HepG2 (cell line): ENCODE measurements around the gene DALRD3. TPM values are rescaled to one million over a fixed set of nuclear protein-coding genes. Genes with fewer than 3 reads are reported as not detected.

Experiments
- CTCF ChIP-seq: sonication (generic); formaldehyde crosslinking; IDR thresholded peaks from 2 replicates; pipeline ENCODE4 v1.5.0; 2020; ENCODE audit warnings: mild to moderate bottlenecking, missing genetic modification reagents, moderate library complexity
- E2F1 ChIP-seq: sonication (generic); formaldehyde crosslinking; IDR thresholded peaks from 2 replicates; pipeline ENCODE4 v1.5.0; 2020; ENCODE audit warnings: missing genetic modification reagents
- FOXA3 ChIP-seq: IDR thresholded peaks from 2 replicates; pipeline ENCODE4 v1.6.1; 2016; ENCODE audit warnings: missing genetic modification reagents, missing compliant biosample characterization
- GTF2F1 ChIP-seq: fragments of 150-350 bp; IDR thresholded peaks from 2 replicates; pipeline ENCODE4 v1.6.1; 2014; ENCODE audit warnings: low read length
- HNF1B ChIP-seq: sonication (generic); formaldehyde crosslinking; IDR thresholded peaks from 2 replicates; pipeline ENCODE4 v1.5.1; 2020; ENCODE audit warnings: mild to moderate bottlenecking, moderate library complexity, missing genetic modification reagents
- IRF2 ChIP-seq: IDR thresholded peaks from 2 replicates; pipeline ENCODE4 v1.6.1; 2018; ENCODE audit warnings: missing genetic modification reagents, missing compliant biosample characterization
- PHB2 ChIP-seq: fragments of 450-650 bp; IDR thresholded peaks from 2 replicates; pipeline ENCODE4 v1.6.1; 2018; ENCODE audit not compliant: partially characterized antibody
- POLR2AphosphoS5 ChIP-seq: IDR thresholded peaks from 2 replicates; pipeline ENCODE4 v1.6.1; 2012; ENCODE audit warnings: low read depth, low read length
- SIN3B ChIP-seq: fragments of 150-350 bp; IDR thresholded peaks from 2 replicates; pipeline ENCODE4 v1.6.1; 2014; ENCODE audit warnings: low read length
- ZFX ChIP-seq: sonication (generic); formaldehyde crosslinking; IDR thresholded peaks from 2 replicates; pipeline ENCODE4 v1.4.0; 2020; ENCODE audit warnings: mild to moderate bottlenecking, low read depth, missing genetic modification reagents, moderate library complexity
- ZMYM2 ChIP-seq: sonication (generic); formaldehyde crosslinking; IDR thresholded peaks from 2 replicates; pipeline ENCODE4 v1.8.0; 2022; ENCODE audit warnings: mild to moderate bottlenecking, missing genetic modification reagents
- ZNF253 ChIP-seq: sonication (generic); formaldehyde crosslinking; IDR thresholded peaks from 2 replicates; pipeline ENCODE4 v1.8.0; 2022; ENCODE audit warnings: mild to moderate bottlenecking, missing genetic modification reagents, borderline replicate concordance
- ZNF337 ChIP-seq: sonication (generic); formaldehyde crosslinking; IDR thresholded peaks from 2 replicates; pipeline ENCODE4 v1.5.1; 2020; ENCODE audit warnings: missing genetic modification reagents, low read depth, mild to moderate bottlenecking, borderline replicate concordance
- ZNF564 ChIP-seq: sonication (generic); formaldehyde crosslinking; IDR thresholded peaks from 2 replicates; pipeline ENCODE4 v1.8.1; 2023; ENCODE audit warnings: mild to moderate bottlenecking, missing genetic modification reagents
- ZNF576 ChIP-seq: sonication (generic); formaldehyde crosslinking; IDR thresholded peaks from 2 replicates; pipeline ENCODE4 v1.4.0; 2020; ENCODE audit warnings: mild to moderate bottlenecking, missing genetic modification reagents
- ZNF780A ChIP-seq: sonication (generic); formaldehyde crosslinking; IDR thresholded peaks from 2 replicates; pipeline ENCODE4 v1.8.0; 2022; ENCODE audit warnings: mild to moderate bottlenecking, missing genetic modification reagents, moderate library complexity
- ZNF878 ChIP-seq: sonication (generic); formaldehyde crosslinking; IDR thresholded peaks from 2 replicates; pipeline ENCODE4 v1.8.1; 2023; ENCODE audit warnings: mild to moderate bottlenecking, missing genetic modification reagents, moderate library complexity
- polyA plus RNA-seq, 8 experiments: library from polyadenylated mRNA; depleted of rRNA in 3 of 8; stranded (reverse) in 7 of 8; unstranded in 1 of 8; fragments of >200 nt; fragmentation: Illumina TruSeq in 4 of 8; extraction: Trizol in 4 of 8; gene quantifications; 2 replicates each; pipeline versions ENCODE4 v1.2.1 to v1.2.3, GENCODE V29; 2011 to 2016; ENCODE audit warnings: low read depth in 4 of 8, missing spikeins in 1 of 8, mixed read lengths in 1 of 8; ENCODE audit not compliant: insufficient read depth in 1 of 8
- total RNA-seq, 5 experiments: library from RNA; depleted of rRNA; stranded (reverse); fragments of >200 nt; fragmentation: Illumina TruSeq; extraction: Trizol; gene quantifications; 2 replicates each; pipeline ENCODE4 v1.2.3, GENCODE V29; 2016; ENCODE audit warnings: low read depth in 1 of 5
- TF ChIP-seq, protein P1 (sequence below): sonication (generic); formaldehyde crosslinking; IDR thresholded peaks from 2 replicates; pipeline ENCODE4 v1.5.1; 2020; ENCODE audit warnings: missing genetic modification reagents, mild to moderate bottlenecking, borderline replicate concordance
- TF ChIP-seq, protein P2 (sequence below): sonication (generic); formaldehyde crosslinking; IDR thresholded peaks from 2 replicates; pipeline ENCODE4 v1.4.0; 2020; ENCODE audit warnings: missing genetic modification reagents

DALRD3 gene
- total and polyA plus RNA-seq, 2 of the 13 experiments (the other 11 are each of a cell fraction or from before 2014, with no cell fraction given): 19.9 to 36.5 TPM

- TF ChIP-seq HNF1B (CRISPR knock-in tag) (no peak), ZNF878 (no peak), ZNF780A (no peak), PHB2 (no peak), POLR2AphosphoS5 (peak; percentile 21; the same call in 1 of the 2 replicates), ZNF564 (no peak), ZFX (CRISPR knock-in tag) (0 out of 2 replicates have a peak, but pooled peaks have one; percentile 5), GTF2F1 (no peak), ZNF337 (CRISPR knock-in tag) (no peak), IRF2 (CRISPR knock-in tag) (no peak), ZNF253 (CRISPR knock-in tag) (no peak), FOXA3 (CRISPR knock-in tag) (no peak), ZNF576 (CRISPR knock-in tag) (no peak), SIN3B (no peak), ZMYM2 (CRISPR knock-in tag) (no peak), E2F1 (CRISPR knock-in tag) (no peak), CTCF (CRISPR knock-in tag) (no peak)
- TF ChIP-seq, protein P1, sequence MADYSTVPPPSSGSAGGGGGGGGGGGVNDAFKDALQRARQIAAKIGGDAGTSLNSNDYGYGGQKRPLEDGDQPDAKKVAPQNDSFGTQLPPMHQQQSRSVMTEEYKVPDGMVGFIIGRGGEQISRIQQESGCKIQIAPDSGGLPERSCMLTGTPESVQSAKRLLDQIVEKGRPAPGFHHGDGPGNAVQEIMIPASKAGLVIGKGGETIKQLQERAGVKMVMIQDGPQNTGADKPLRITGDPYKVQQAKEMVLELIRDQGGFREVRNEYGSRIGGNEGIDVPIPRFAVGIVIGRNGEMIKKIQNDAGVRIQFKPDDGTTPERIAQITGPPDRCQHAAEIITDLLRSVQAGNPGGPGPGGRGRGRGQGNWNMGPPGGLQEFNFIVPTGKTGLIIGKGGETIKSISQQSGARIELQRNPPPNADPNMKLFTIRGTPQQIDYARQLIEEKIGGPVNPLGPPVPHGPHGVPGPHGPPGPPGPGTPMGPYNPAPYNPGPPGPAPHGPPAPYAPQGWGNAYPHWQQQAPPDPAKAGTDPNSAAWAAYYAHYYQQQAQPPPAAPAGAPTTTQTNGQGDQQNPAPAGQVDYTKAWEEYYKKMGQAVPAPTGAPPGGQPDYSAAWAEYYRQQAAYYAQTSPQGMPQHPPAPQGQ: no peak
- TF ChIP-seq, protein P2, sequence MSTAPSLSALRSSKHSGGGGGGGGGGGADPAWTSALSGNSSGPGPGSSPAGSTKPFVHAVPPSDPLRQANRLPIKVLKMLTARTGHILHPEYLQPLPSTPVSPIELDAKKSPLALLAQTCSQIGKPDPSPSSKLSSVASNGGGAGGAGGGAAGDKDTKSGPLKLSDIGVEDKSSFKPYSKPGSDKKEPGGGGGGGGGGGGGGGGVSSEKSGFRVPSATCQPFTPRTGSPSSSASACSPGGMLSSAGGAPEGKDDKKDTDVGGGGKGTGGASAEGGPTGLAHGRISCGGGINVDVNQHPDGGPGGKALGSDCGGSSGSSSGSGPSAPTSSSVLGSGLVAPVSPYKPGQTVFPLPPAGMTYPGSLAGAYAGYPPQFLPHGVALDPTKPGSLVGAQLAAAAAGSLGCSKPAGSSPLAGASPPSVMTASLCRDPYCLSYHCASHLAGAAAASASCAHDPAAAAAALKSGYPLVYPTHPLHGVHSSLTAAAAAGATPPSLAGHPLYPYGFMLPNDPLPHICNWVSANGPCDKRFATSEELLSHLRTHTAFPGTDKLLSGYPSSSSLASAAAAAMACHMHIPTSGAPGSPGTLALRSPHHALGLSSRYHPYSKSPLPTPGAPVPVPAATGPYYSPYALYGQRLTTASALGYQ (CRISPR knock-in tag): no peak
Observed at GRCh38 chr3:49025005-49025792, 6.8 kb upstream of the DALRD3 start (continued).
